Transverse colon (tissue), 4 donors: ENCODE measurements around the gene PHACTR2. TPM values are rescaled to one million over a fixed set of nuclear protein-coding genes. Genes with fewer than 3 reads are reported as not detected.

Experiments used
- DNase-seq: peaks from one replicate; pipeline ENCODE4 v3.0.0-alpha.2; 2019
- H3K27ac ChIP-seq, 4 donors: fragments of 200-600 bp; sonication (generic); 2 replicates each; pipeline ENCODE4 v1.5.1; 2016 to 2018; ENCODE audit warnings: inconsistent platforms in 4 of 4
- H3K27me3 ChIP-seq: fragments of 200-600 bp; sonication (generic); 2 replicates; pipeline ENCODE4 v1.5.1; 2017; ENCODE audit warnings: inconsistent platforms
- H3K36me3 ChIP-seq, 4 donors: fragments of 200-600 bp; sonication (generic); 2 replicates each; pipeline ENCODE4 v1.5.1; 2017 to 2019; ENCODE audit warnings: inconsistent platforms in 4 of 4
- H3K4me1 ChIP-seq, 4 donors: fragments of 200-600 bp; sonication (generic); 2 replicates each; pipeline ENCODE4 v1.5.1; 2017 to 2020; ENCODE audit warnings: inconsistent platforms in 4 of 4
- H3K4me3 ChIP-seq, 4 donors: fragments of 200-600 bp; sonication (generic); 1 replicate in 1 of 4; 2 replicates in 3 of 4; pipeline versions ENCODE4 v1.5.1 to v1.6.1; 2017 to 2019; ENCODE audit warnings: inconsistent platforms in 4 of 4
- H3K9me3 ChIP-seq, 2 donors: fragments of 200-600 bp; sonication (generic); 2 replicates each; pipeline ENCODE4 v1.5.1; 2017 to 2019; ENCODE audit warnings: inconsistent platforms in 2 of 2
- CTCF ChIP-seq, 5 experiments: fragments of 200-600 bp in 3 of 5; fragments of 450-650 bp in 2 of 5; sonication (generic) in 3 of 5; IDR thresholded peaks; 1 replicate in 2 of 5; 2 replicates in 3 of 5; pipeline ENCODE4 v1.5.1; 2016 to 2017; ENCODE audit warnings: antibody characterized with exemption in 5 of 5, inconsistent platforms in 3 of 5, mild to moderate bottlenecking in 2 of 5, moderate library complexity in 1 of 5
- EP300 ChIP-seq: sonication (generic); formaldehyde crosslinking; IDR thresholded peaks from one replicate; pipeline ENCODE4 v1.6.1; 2017; ENCODE audit warnings: antibody characterized with exemption, low read depth
- POLR2A ChIP-seq: fragments of 450-650 bp; IDR thresholded peaks from one replicate; pipeline ENCODE4 v1.6.1; 2016; ENCODE audit warnings: antibody characterized with exemption, mild to moderate bottlenecking, moderate library complexity
- POLR2AphosphoS5 ChIP-seq, 3 donors: sonication (generic); formaldehyde crosslinking; IDR thresholded peaks; one replicate each; pipeline ENCODE4 v1.6.1; 2016; ENCODE audit warnings: antibody characterized with exemption in 3 of 3
- WGBS, 2 donors: methylation state at CpG; one replicate each; pipeline ENCODE4 v1.1.5; 2018; ENCODE audit warnings: low coverage in 1 of 2; 5-methylcytosine and 5-hydroxymethylcytosine counted together
- in situ Hi-C, 4 donors: fragments of 200-750 bp; cut with MboI; loops; one replicate each; pipeline versions ENCODE4 v1.15.0 to v1.15.1; 2017; ENCODE audit warnings: low sequenced_read_pairs in 3 of 4, low pct_ligation_motif_present in 1 of 4, low pct_unique_long_range_greater_than_20kb in 1 of 4
- intact Hi-C: fragments of 100-400 bp; cut with DNase I; formaldehyde crosslinking; loops from one replicate; pipeline ENCODE4 v1.15.1; 2023; ENCODE audit warnings: low total_unique reads
- total RNA-seq, 4 donors: library from RNA; depleted of rRNA; stranded (reverse); fragments of >200 nt; gene quantifications; one replicate each; pipeline ENCODE4 v1.1.0, GENCODE V29; 2016

Gene PHACTR2
- total RNA-seq, 4 donors from 2014 or later: 38.6 to 56.8 (median 48.7) TPM

- 48 to 54% methylated on average over 4 of the region's 4 CpGs for WGBS, 2 donors
- in situ Hi-C loops: no loop called here
- Histone ChIP-seq H3K4me3 (no peak overlapping the region), H3K4me1 (peaks cover 9 to 19% (median 14%) of the 10 kb centered on the region in 4 donors), H3K9me3 (no peaks in the 10 kb centered on the region), H3K27ac (peak overlapping the region; percentile 8 to 91 (median 30)), H3K36me3 (no peaks in the 10 kb centered on the region), H3K27me3 (no peaks in the 10 kb centered on the region)
- intact Hi-C loops: no loop called here
- TF ChIP-seq EP300 (no peak), POLR2AphosphoS5 (IDR thresholded peaks at IDR 0.05) (peak in 1 of 3 donors; percentile 37), CTCF (IDR thresholded peaks at IDR 0.05) (no peak), POLR2A (no peak)
- peak; percentile 52 for DNase-seq
These were observed 4.1 kb upstream of the PHACTR2 start for GRCh38 chr6:143673669-143674068.

- Histone ChIP-seq H3K4me3 (no peak overlapping the region), H3K27ac (peak overlapping the region; percentile 8 to 91 (median 36)), H3K4me1 (peaks cover 10 to 25% (median 17%) of the 10 kb centered on the region in 4 donors), H3K36me3 (no peaks in the 10 kb centered on the region), H3K9me3 (no peaks in the 10 kb centered on the region), H3K27me3 (no peaks in the 10 kb centered on the region)
- peak in 1 of 3 donors; percentile 27 for TF ChIP-seq POLR2AphosphoS5 (IDR thresholded peaks at IDR 0.05)
- no peak for TF ChIP-seq POLR2A
- no peak for TF ChIP-seq CTCF (IDR thresholded peaks at IDR 0.05)
- 71 to 88% methylated on average over 3 of the region's 3 CpGs for WGBS, 2 donors
- in situ Hi-C loops: no loop called here
- intact Hi-C loops: no loop called here
- no peak for DNase-seq
These were observed 3.0 kb upstream of the PHACTR2 start for GRCh38 chr6:143674483-143675381.

GRCh38 chr6:143675382-143675900, 2.3 kb upstream of the PHACTR2 start:
- peak overlapping the region; percentile 8 to 91 (median 36) for H3K27ac ChIP-seq
- H3K4me1 ChIP-seq: peaks cover 10 to 25% (median 17%) of the 10 kb centered on the region in 4 donors
- no peaks in the 10 kb centered on the region for H3K27me3 ChIP-seq
- intact Hi-C loops: no loop called here
- DNase-seq: no peak
- TF ChIP-seq POLR2A (no peak), CTCF (IDR thresholded peaks at IDR 0.05) (no peak), EP300 (no peak)
- in situ Hi-C loops: no loop called here
- no peak overlapping the region for H3K4me3 ChIP-seq
- H3K9me3 ChIP-seq: no peaks in the 10 kb centered on the region
- H3K36me3 ChIP-seq: no peaks in the 10 kb centered on the region

GRCh38 chr6:143675946-143676345, 1.8 kb upstream of the PHACTR2 start:
- Histone ChIP-seq H3K27ac (peak overlapping the region in 3 of 4 donors; percentile 27 to 91 (median 84)), H3K27me3 (no peaks in the 10 kb centered on the region), H3K4me3 (no peak overlapping the region), H3K4me1 (peaks cover 10 to 25% (median 17%) of the 10 kb centered on the region in 4 donors), H3K9me3 (no peaks in the 10 kb centered on the region), H3K36me3 (no peaks in the 10 kb centered on the region)
- in situ Hi-C loops: no loop called here
- intact Hi-C loops: no loop called here
- no peak for TF ChIP-seq POLR2A
- no peak for TF ChIP-seq EP300
- TF ChIP-seq POLR2AphosphoS5 (IDR thresholded peaks at IDR 0.05): no peak
- WGBS, 2 donors: 67 to 100% methylated on average over 1 of the region's 1 CpG
- DNase-seq: no peak
